Posterior cingulate gyrus (tissue), 11 donors: Measurements from ENCODE around the gene NFYC.

ENCODE experiments used
- DNase-seq, 10 donors: peaks; one replicate each; pipeline versions ENCODE4 v3.0.0 to v3.0.0-alpha.2; 2020 to 2021; ENCODE audit warnings: mixed read lengths in 3 of 10
- intact Hi-C: fragments of 100-400 bp; cut with DNase I; formaldehyde crosslinking; loops from one replicate; pipeline ENCODE4 v1.15.1; 2023

NFYC gene

GRCh38 chr1:40732756-40733301 lies 41.3 kb downstream of the NFYC start:
- intact Hi-C loops, result no loop called here
- no peak for DNase-seq

- DNase-seq, result no peak
- intact Hi-C loops, result no loop called here
Observed at GRCh38 chr1:40734882-40735628, 43.6 kb downstream of the NFYC start.

GRCh38 chr1:40736085-40736531 lies 44.6 kb downstream of the NFYC start:
- DNase-seq, result no peak
- intact Hi-C loops, result no loop called here

- intact Hi-C loops, result no loop called here
- DNase-seq, result no peak
Observed at GRCh38 chr1:40738831-40739230, 47.3 kb downstream of the NFYC start.

GRCh38 chr1:40739455-40740008 lies 48.0 kb downstream of the NFYC start:
- DNase-seq, result no peak
- intact Hi-C loops, result no loop called here

- DNase-seq, result no peak
Observed at GRCh38 chr1:40740039-40740996, 48.8 kb downstream of the NFYC start.

GRCh38 chr1:40740997-40741736 lies 49.7 kb downstream of the NFYC start:
- no peak for DNase-seq
- intact Hi-C loops, result no loop called here

More at GRCh38 chr1:40740039-40740996, 48.8 kb downstream of the NFYC start:
- intact Hi-C loops, result no loop called here

GRCh38 chr1:40742363-40743061 lies 51.0 kb downstream of the NFYC start:
- intact Hi-C loops, result no loop called here
- DNase-seq, result no peak

- intact Hi-C loops, result no loop called here
- no peak for DNase-seq
Observed at GRCh38 chr1:40743452-40743851, 51.9 kb downstream of the NFYC start.

- intact Hi-C loops, result no loop called here
- no peak for DNase-seq
Observed at GRCh38 chr1:40743860-40744259, 52.4 kb downstream of the NFYC start.

- DNase-seq, result no peak
- intact Hi-C loops, result no loop called here
Observed at GRCh38 chr1:40745176-40745575, 53.7 kb downstream of the NFYC start.

- DNase-seq, result no peak
- intact Hi-C loops, result no loop called here
Observed at GRCh38 chr1:40746344-40747090, 55.0 kb downstream of the NFYC start.

GRCh38 chr1:40748841-40749718 lies 57.6 kb downstream of the NFYC start:
- intact Hi-C loops, result no loop called here

GRCh38 chr1:40749817-40750216 lies 58.3 kb downstream of the NFYC start:
- no peak for DNase-seq

More at GRCh38 chr1:40748841-40749718, 57.6 kb downstream of the NFYC start:
- no peak for DNase-seq

GRCh38 chr1:40750451-40750908 lies 59.0 kb downstream of the NFYC start:
- intact Hi-C loops, result no loop called here
- DNase-seq, result no peak

More at GRCh38 chr1:40749817-40750216, 58.3 kb downstream of the NFYC start:
- intact Hi-C loops, result no loop called here

GRCh38 chr1:40751802-40752201 lies 60.3 kb downstream of the NFYC start:
- DNase-seq, result no peak
- intact Hi-C loops, result no loop called here

- DNase-seq, result no peak
- intact Hi-C loops, result no loop called here
Observed at GRCh38 chr1:40753142-40753882, 61.8 kb downstream of the NFYC start.
